HepG2 (cell line): ENCODE results near the gene GOLGA6L24. TPM values are rescaled to one million over a fixed set of nuclear protein-coding genes. Genes with fewer than 3 reads are reported as not detected.
"Not testable (repeated sequence)": the region's sequence is repeated elsewhere in the genome, so short reads cannot be mapped to it uniquely, and the experiment has no call there.

ENCODE experiments used
- ATAC-seq: fragments of 200-7000 bp; cut with Tn5 transposase; 3 replicates; pipeline ENCODE4 v1.9.1; 2020; ENCODE audit warnings: mild to moderate bottlenecking, moderate library complexity
- Bru-seq: library from RNA; stranded (reverse); fragments of 400-500 nt; gene quantifications from one replicate; lab custom pipeline; 2021; lab: Mats Ljungman, UMichigan
- BruChase-seq, 2 experiments: library from RNA; stranded (reverse); fragments of 400-500 nt; gene quantifications; one replicate each; lab custom pipeline; 2021; lab: Mats Ljungman, UMichigan
- BruUV-seq: library from RNA; stranded (reverse); fragments of 400-500 nt; replicated peaks from 2 replicates; lab custom pipeline; 2021; lab: Mats Ljungman, UMichigan
- CTCF ChIA-PET: fragments of 300-600 bp; formaldehyde crosslinking; extraction: SDS; loops from one replicate; lab custom pipeline; 2021; ENCODE audit warnings: low total read pairs, inconsistent platforms, low intra/inter-chr PET ratio; lab: Yijun Ruan, JAX
- POLR2A ChIA-PET: fragments of 350-600 bp; sonication (Branson Sonifier 250); formaldehyde crosslinking; loops from one replicate; lab custom pipeline; 2020; ENCODE audit warnings: antibody characterized with exemption, inconsistent platforms; lab: Yijun Ruan, JAX
- DNase-seq: peaks from one replicate; pipeline ENCODE4 v3.0.0-alpha.2; 2015; ENCODE audit warnings: low spot score
- FAIRE-seq: peaks from 3 replicates; lab custom pipeline; 2011; peaks lifted over from hg19 to GRCh38; lab: Jason Lieb, UNC
- H2AFZ ChIP-seq: one replicate; pipeline ENCODE4 v1.6.1; 2011; ENCODE audit warnings: low read length, inconsistent platforms
- H3K27ac ChIP-seq: fragments of 300-600 bp; 3 replicates; pipeline ENCODE4 v1.8.0; 2011; ENCODE audit warnings: mixed run types, mild to moderate bottlenecking, mixed read lengths, low read length, inconsistent platforms; ENCODE audit not compliant: insufficient read depth; ENCODE audit errors: extremely low read length
- H3K27me3 ChIP-seq, 2 experiments: fragments of 200-600 bp in 1 of 2; 2 replicates in 1 of 2; 3 replicates in 1 of 2; pipeline versions ENCODE4 v1.6.0 to v1.8.0; 2011; ENCODE audit warnings: low read length in 2 of 2, mild to moderate bottlenecking in 2 of 2, moderate library complexity in 2 of 2, inconsistent platforms in 1 of 2; ENCODE audit not compliant: insufficient read depth in 2 of 2, control insufficient read depth in 1 of 2
- H3K36me3 ChIP-seq, 2 experiments: fragments of 200-600 bp in 1 of 2; replicated peaks in 1 of 2; 2 replicates in 1 of 2; 3 replicates in 1 of 2; pipeline versions ENCODE4 v1.5.1 to v1.8.0; 2011; ENCODE audit warnings: low read length in 2 of 2, inconsistent platforms in 1 of 2; ENCODE audit not compliant: insufficient read depth in 2 of 2, control insufficient read depth in 1 of 2
- H3K4me1 ChIP-seq: 2 replicates; pipeline ENCODE4 v1.5.1; 2012; ENCODE audit warnings: low read length, inconsistent platforms; ENCODE audit not compliant: insufficient read depth
- H3K4me2 ChIP-seq: 2 replicates; pipeline ENCODE4 v1.6.0; 2011; ENCODE audit warnings: low read depth, low read length, inconsistent platforms
- H3K4me3 ChIP-seq, 3 experiments: fragments of 200-600 bp in 1 of 3; sonication (generic), shearing (Covaris generic) in 1 of 3; replicated peaks in 1 of 3; 2 replicates each; pipeline ENCODE4 v1.5.1; 2011 to 2016; ENCODE audit warnings: low read length in 3 of 3, inconsistent platforms in 2 of 3, low read depth in 2 of 3, mild to moderate bottlenecking in 2 of 3, control low read depth in 1 of 3, mixed read lengths in 1 of 3; ENCODE audit not compliant: insufficient read depth in 1 of 3
- H3K79me2 ChIP-seq: one replicate; pipeline ENCODE4 v1.6.1; 2011; ENCODE audit warnings: low read length, inconsistent platforms; ENCODE audit not compliant: insufficient read depth
- H3K9ac ChIP-seq: 2 replicates; pipeline ENCODE4 v1.6.0; 2011; ENCODE audit warnings: mild to moderate bottlenecking, low read depth, low read length, inconsistent platforms; ENCODE audit not compliant: insufficient read depth
- H3K9me3 ChIP-seq: 2 replicates; pipeline ENCODE4 v1.5.1; 2012; ENCODE audit warnings: mild to moderate bottlenecking, low read length
- H4K20me1 ChIP-seq: 2 replicates; pipeline ENCODE4 v1.6.0; 2011; ENCODE audit warnings: inconsistent platforms, mild to moderate bottlenecking, low read length, moderate library complexity; ENCODE audit not compliant: insufficient read depth
- WGBS: methylation state at CpG from one replicate; pipeline ENCODE4 v1.1.6; 2017; ENCODE audit warnings: low lambda C conversion rate; 5-methylcytosine and 5-hydroxymethylcytosine counted together
- in situ Hi-C: cut with HindIII; loops from 2 replicates; pipeline ENCODE4 v1.10.0; 2017; ENCODE audit warnings: low pct_unique_long_range_greater_than_20kb; ENCODE audit not compliant: extremely low pct_ligation_motif_present
- intact Hi-C: fragments of 100-400 bp; cut with micrococcal nuclease; formaldehyde crosslinking; loops from one replicate; pipeline ENCODE4 v1.10.0; 2022; ENCODE audit not compliant: unreplicated experiment
- long read RNA-seq, 2 experiments: library from RNA in 1 of 2; library from polyadenylated mRNA in 1 of 2; stranded (forward) in 1 of 2; unstranded in 1 of 2; transcript quantifications; one replicate each; pipeline ENCODE4 v2.0.0, GENCODE V29; 2019 to 2022
- polyA minus RNA-seq, 3 experiments: library from RNA; depleted of rRNA, polyadenylated mRNA; stranded (reverse); fragments of >200 nt; gene quantifications; 2 replicates each; pipeline ENCODE4 v1.2.3, GENCODE V29; 2011; ENCODE audit warnings: low replicate concordance in 1 of 3
- polyA plus RNA-seq, 8 experiments: library from polyadenylated mRNA; depleted of rRNA in 3 of 8; stranded (reverse) in 7 of 8; unstranded in 1 of 8; fragments of >200 nt; fragmentation: Illumina TruSeq in 4 of 8; extraction: Trizol in 4 of 8; gene quantifications; 2 replicates each; pipeline versions ENCODE4 v1.2.1 to v1.2.3, GENCODE V29; 2011 to 2016; ENCODE audit warnings: low read depth in 4 of 8, missing spikeins in 1 of 8, mixed read lengths in 1 of 8; ENCODE audit not compliant: insufficient read depth in 1 of 8
- total RNA-seq, 5 experiments: library from RNA; depleted of rRNA; stranded (reverse); fragments of >200 nt; fragmentation: Illumina TruSeq; extraction: Trizol; gene quantifications; 2 replicates each; pipeline ENCODE4 v1.2.3, GENCODE V29; 2016; ENCODE audit warnings: low read depth in 1 of 5

The GOLGA6L24 gene, protein sequence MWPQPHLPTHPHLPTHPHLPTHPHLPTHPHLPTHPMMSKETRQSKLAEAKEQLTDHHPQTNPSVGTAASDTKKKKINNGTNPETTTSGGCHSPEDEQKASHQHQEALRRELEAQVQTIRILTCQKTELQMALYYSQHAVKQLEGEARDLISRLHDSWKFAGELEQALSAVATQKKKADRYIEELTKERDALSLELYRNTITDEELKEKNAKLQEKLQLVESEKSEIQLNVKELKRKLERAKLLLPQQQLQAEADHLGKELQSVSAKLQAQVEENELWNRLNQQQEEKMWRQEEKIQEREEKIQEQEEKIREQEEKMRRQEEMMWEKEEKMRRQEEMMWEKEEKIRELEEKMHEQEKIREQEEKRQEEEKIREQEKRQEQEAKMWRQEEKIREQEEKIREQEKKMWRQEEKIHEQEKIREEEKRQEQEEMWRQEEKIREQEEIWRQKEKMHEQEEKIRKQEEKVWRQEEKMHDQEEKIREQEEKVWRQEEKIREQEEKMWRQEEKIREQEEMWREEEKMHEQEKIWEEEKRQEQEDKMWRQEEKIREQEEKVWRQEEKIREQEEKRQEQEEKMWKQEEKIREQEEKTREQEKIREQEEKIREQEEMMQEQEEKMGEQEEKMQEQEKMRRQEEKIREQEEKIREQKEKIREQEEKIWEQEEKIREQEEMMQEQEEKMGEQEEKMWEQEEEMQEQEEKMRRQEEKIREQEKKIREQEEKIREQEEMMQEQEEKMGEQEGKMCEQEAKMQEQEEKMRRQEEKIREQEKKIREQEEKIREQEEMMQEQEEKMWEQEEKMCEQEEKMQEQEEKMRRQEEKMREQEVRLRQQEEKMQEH
- total RNA-seq (2016; rRNA removed; fragmentation: Illumina TruSeq; extraction: Trizol) (not detected in 2 replicates), polyA plus RNA-seq (2011; rRNA removed) (not detected in 2 replicates), polyA minus RNA-seq (2011; rRNA and poly(A)+ RNA removed; ENCODE audit: low replicate concordance) (not detected in 2 replicates), Bru-seq, nascent RNA (not detected), BruChase-seq, experiment 1, labeled RNA remaining after a 6-hour chase (not detected), BruChase-seq, experiment 2, labeled RNA remaining after a 2-hour chase (not detected)
- not detected in 2 replicates for total RNA-seq (2016; cell fraction: cytosol; rRNA removed; fragmentation: Illumina TruSeq; extraction: Trizol; ENCODE audit: low read depth)
- total RNA-seq (2016; cell fraction: insoluble cytoplasmic fraction; rRNA removed; fragmentation: Illumina TruSeq; extraction: Trizol) = not detected in 2 replicates
- not detected in 2 replicates for total RNA-seq (2016; cell fraction: membrane; rRNA removed; fragmentation: Illumina TruSeq; extraction: Trizol)
- total RNA-seq (2016; cell fraction: nucleus; rRNA removed; fragmentation: Illumina TruSeq; extraction: Trizol) = not detected in 2 replicates
- not detected in 2 replicates for polyA plus RNA-seq (2011; cell fraction: cytosol; rRNA removed)
- polyA plus RNA-seq (2011; cell fraction: nucleus; rRNA removed) = not detected in 2 replicates
- polyA plus RNA-seq (2012) = not detected in 2 replicates
- polyA plus RNA-seq (2016; cell fraction: cytosol; fragmentation: Illumina TruSeq; extraction: Trizol; ENCODE audit: low read depth) = not detected in 2 replicates
- polyA plus RNA-seq (2016; cell fraction: insoluble cytoplasmic fraction; fragmentation: Illumina TruSeq; extraction: Trizol; ENCODE audit: low read depth) = not detected in 2 replicates
- not detected in 2 replicates for polyA plus RNA-seq (2016; cell fraction: membrane; fragmentation: Illumina TruSeq; extraction: Trizol; ENCODE audit: low read depth)
- not detected in 2 replicates for polyA plus RNA-seq (2016; cell fraction: nucleus; fragmentation: Illumina TruSeq; extraction: Trizol; ENCODE audit: insufficient read depth, low read depth)
- polyA minus RNA-seq (2011; cell fraction: cytosol; rRNA and poly(A)+ RNA removed) = not detected in 2 replicates
- polyA minus RNA-seq (2011; cell fraction: nucleus; rRNA and poly(A)+ RNA removed) = not detected in 2 replicates
- long read RNA-seq, experiment 1 = 0 reads
- long read RNA-seq, experiment 2 = 0 reads

DNA sequence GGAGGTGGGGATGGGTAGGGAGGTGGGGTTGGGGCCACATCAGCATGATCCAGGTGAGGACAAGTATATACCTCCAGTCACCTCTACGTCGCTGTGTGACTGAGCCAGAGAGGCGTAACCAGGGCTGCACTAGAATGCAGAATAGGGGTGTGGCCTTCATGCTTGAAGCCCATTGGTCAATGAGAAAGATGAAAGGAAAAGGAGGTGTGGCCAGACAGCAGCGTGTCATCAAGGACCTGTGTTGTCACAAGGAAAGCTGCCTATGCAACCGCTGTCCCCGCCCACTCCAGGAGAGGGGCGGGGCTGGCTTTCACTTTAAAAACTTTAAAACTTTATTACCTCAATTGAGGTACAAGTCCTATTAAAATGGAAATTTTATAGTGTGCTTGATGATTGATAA, at the start of gene GOLGA6L24:
GOLGA6L24 (minus strand) TSS at position 101 of the 400 bp plus-strand sequence; CDS start at position 40, 61 bp downstream.
- H3K27ac ChIP-seq, intact Hi-C loops, FAIRE-seq, H3K4me3 ChIP-seq, POLR2A ChIA-PET, H3K4me1 ChIP-seq, H3K36me3 ChIP-seq, H3K9ac ChIP-seq, in situ Hi-C loops, H3K27me3 ChIP-seq, BruUV-seq, H3K4me2 ChIP-seq, H4K20me1 ChIP-seq, ATAC-seq, CTCF ChIA-PET, H2AFZ ChIP-seq, H3K9me3 ChIP-seq, H3K79me2 ChIP-seq, DNase-seq: not testable (repeated sequence)
- no CpG with 5 or more reads among the region's 7 CpGs for WGBS

DNA sequence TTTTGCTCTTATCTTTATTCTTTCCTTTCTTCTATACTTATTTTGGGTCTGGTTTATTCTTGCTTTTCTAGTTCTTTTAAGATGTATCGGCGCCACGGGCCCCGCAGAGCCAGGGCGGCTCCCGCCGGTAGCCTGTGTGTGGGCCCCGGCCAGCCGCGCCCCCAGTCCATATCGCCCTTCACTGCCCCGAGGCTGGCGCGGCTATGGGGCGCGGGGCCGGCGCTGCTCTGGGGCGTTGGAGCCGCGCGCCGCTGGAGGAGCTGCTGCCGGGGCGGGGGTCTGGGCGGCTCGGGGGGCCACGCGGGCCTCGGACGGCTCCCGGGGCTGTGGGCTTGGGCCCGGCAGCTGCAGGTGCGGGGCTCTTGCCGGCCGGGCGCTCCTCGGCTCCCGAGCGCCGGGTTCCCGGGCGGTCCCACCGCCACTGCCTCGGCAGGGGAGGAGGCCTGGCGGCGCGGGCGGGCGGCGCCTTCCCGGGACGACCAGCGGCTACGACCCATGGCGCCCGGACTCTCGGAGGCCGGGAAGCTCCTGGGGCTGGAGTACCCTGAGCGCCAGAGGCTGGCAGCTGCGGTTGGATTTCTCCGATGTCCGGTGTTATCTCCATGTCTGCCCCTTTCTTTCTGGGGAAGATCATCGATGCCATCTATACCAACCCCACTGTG, 45.0 kb upstream of the GOLGA6L24 start:
- H3K4me2 ChIP-seq, H3K79me2 ChIP-seq, H3K27ac ChIP-seq, H3K9ac ChIP-seq, H3K27me3 ChIP-seq, BruUV-seq, H3K36me3 ChIP-seq, DNase-seq, H4K20me1 ChIP-seq, H3K9me3 ChIP-seq, H3K4me1 ChIP-seq, H2AFZ ChIP-seq, H3K4me3 ChIP-seq, intact Hi-C loops, POLR2A ChIA-PET, CTCF ChIA-PET, ATAC-seq, in situ Hi-C loops, FAIRE-seq: not testable (repeated sequence)
- whole genome bisulfite sequencing = no CpG with 5 or more reads among the region's 64 CpGs

DNA sequence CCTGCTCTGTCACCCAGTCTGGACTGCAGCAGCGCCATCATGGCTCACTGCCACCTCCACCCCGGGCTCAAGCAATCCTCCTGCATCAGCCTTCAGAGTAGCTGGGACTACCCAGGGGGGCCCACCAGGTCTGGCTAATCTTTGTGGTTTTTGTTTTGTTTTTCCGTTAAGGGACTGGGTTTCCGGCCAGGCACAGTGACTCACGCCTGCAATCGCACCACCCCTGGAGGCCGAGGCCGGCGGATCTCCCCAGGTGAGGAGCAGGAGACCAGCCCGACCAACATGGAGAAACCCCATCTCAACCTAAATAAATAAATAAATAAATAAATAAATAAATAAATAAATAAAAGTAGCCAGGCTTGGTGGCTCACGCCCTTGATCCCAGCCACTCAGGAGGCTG, 38.1 kb upstream of the GOLGA6L24 start:
- H3K27me3 ChIP-seq, H3K9ac ChIP-seq, BruUV-seq, ATAC-seq, H4K20me1 ChIP-seq, intact Hi-C loops, H3K9me3 ChIP-seq, H3K27ac ChIP-seq, POLR2A ChIA-PET, H3K36me3 ChIP-seq, DNase-seq, H2AFZ ChIP-seq, H3K4me1 ChIP-seq, H3K4me3 ChIP-seq, H3K4me2 ChIP-seq, FAIRE-seq, H3K79me2 ChIP-seq, CTCF ChIA-PET, in situ Hi-C loops: not testable (repeated sequence)
- 78% methylated on average over 5 of the region's 11 CpGs for WGBS
